Neural progenitor cell (in vitro differentiated cells): ENCODE results near the gene AFF3. TPM values are rescaled to one million over a fixed set of nuclear protein-coding genes. Genes with fewer than 3 reads are reported as not detected.
"Not testable (repeated sequence)": the region's sequence is repeated elsewhere in the genome, so short reads cannot be mapped to it uniquely, and the experiment has no call there.

Source experiments
- DNase-seq: peaks from one replicate; pipeline ENCODE4 v3.0.0-alpha.2; 2016; ENCODE audit warnings: low spot score
- H2AFZ ChIP-seq: fragments of 200-600 bp; sonication (generic); replicated peaks from 2 replicates; pipeline ENCODE4 v1.6.1; 2016; ENCODE audit warnings: antibody characterized with exemption
- H3F3A ChIP-seq: fragments of 200-600 bp; sonication (generic); 2 replicates; pipeline ENCODE4 v1.6.1; 2016; ENCODE audit warnings: antibody characterized with exemption, low read depth
- H3K27ac ChIP-seq: fragments of 200-600 bp; sonication (generic); 2 replicates; pipeline ENCODE4 v1.5.1; 2016; ENCODE audit warnings: mild to moderate bottlenecking
- H3K27me3 ChIP-seq: fragments of 200-600 bp; sonication (generic); 2 replicates; pipeline ENCODE4 v1.6.1; 2016; ENCODE audit warnings: mild to moderate bottlenecking, moderate library complexity
- H3K36me3 ChIP-seq: fragments of 200-600 bp; sonication (generic); 2 replicates; pipeline ENCODE4 v1.5.1; 2016
- H3K4me1 ChIP-seq: fragments of 200-600 bp; sonication (generic); 2 replicates; pipeline ENCODE4 v1.6.1; 2016; ENCODE audit warnings: mixed run types
- H3K4me2 ChIP-seq: fragments of 200-600 bp; sonication (generic); 2 replicates; pipeline ENCODE4 v1.6.1; 2016
- H3K4me3 ChIP-seq: fragments of 200-600 bp; sonication (generic); 2 replicates; pipeline ENCODE4 v1.5.1; 2016
- H3K79me2 ChIP-seq: fragments of 200-600 bp; sonication (generic); 2 replicates; pipeline ENCODE4 v1.6.1; 2016; ENCODE audit warnings: low read depth
- H3K9ac ChIP-seq: fragments of 200-600 bp; sonication (generic); 2 replicates; pipeline ENCODE4 v1.6.1; 2016
- H3K9me3 ChIP-seq: fragments of 200-600 bp; sonication (generic); 2 replicates; pipeline ENCODE4 v1.5.1; 2016; ENCODE audit warnings: low read depth
- H4K20me1 ChIP-seq: fragments of 200-600 bp; sonication (generic); 2 replicates; pipeline ENCODE4 v1.6.1; 2016; ENCODE audit warnings: low read depth
- H3K27ac Mint-ChIP-seq: 3 replicates; pipeline ENCODE4 v1.8.0; 2021; ENCODE audit warnings: mixed read lengths
- H3K27me3 Mint-ChIP-seq: 2 replicates; pipeline ENCODE4 v1.8.0; 2022; ENCODE audit warnings: low read depth, mild to moderate bottlenecking, inconsistent platforms, moderate library complexity, mixed read lengths; ENCODE audit not compliant: insufficient read depth
- H3K36me3 Mint-ChIP-seq: 3 replicates; pipeline ENCODE4 v1.8.0; 2021; ENCODE audit warnings: mixed read lengths
- H3K4me1 Mint-ChIP-seq: 3 replicates; pipeline ENCODE4 v1.8.0; 2021; ENCODE audit warnings: mixed read lengths
- H3K4me3 Mint-ChIP-seq: 3 replicates; pipeline ENCODE4 v1.8.0; 2021; ENCODE audit warnings: mild to moderate bottlenecking, moderate library complexity, mixed read lengths
- H3K9me3 Mint-ChIP-seq: 3 replicates; pipeline ENCODE4 v1.8.0; 2020; ENCODE audit warnings: mixed read lengths
- EZH2 ChIP-seq: fragments of 200-600 bp; sonication (generic); IDR thresholded peaks from 2 replicates; pipeline ENCODE4 v1.6.1; 2017; ENCODE audit warnings: antibody characterized with exemption, mild to moderate bottlenecking, moderate library complexity
- EZH2phosphoT487 ChIP-seq: fragments of 200-600 bp; sonication (generic); IDR thresholded peaks from 2 replicates; pipeline ENCODE4 v1.6.1; 2017; ENCODE audit warnings: antibody characterized with exemption
- total RNA-seq: library from RNA; depleted of rRNA; stranded (reverse); fragments of >200 nt; gene quantifications from 2 replicates; pipeline ENCODE4 v1.2.3, GENCODE V29; 2015; ENCODE audit warnings: low replicate concordance
- TF ChIP-seq, protein P1 (sequence below): fragments of 200-600 bp; sonication (generic); IDR thresholded peaks from 2 replicates; pipeline ENCODE4 v1.5.1; 2017; ENCODE audit warnings: antibody characterized with exemption, mild to moderate bottlenecking

The AFF3 gene
- total RNA-seq, 1 donor from 2014 or later, result 0.26 TPM

DNA sequence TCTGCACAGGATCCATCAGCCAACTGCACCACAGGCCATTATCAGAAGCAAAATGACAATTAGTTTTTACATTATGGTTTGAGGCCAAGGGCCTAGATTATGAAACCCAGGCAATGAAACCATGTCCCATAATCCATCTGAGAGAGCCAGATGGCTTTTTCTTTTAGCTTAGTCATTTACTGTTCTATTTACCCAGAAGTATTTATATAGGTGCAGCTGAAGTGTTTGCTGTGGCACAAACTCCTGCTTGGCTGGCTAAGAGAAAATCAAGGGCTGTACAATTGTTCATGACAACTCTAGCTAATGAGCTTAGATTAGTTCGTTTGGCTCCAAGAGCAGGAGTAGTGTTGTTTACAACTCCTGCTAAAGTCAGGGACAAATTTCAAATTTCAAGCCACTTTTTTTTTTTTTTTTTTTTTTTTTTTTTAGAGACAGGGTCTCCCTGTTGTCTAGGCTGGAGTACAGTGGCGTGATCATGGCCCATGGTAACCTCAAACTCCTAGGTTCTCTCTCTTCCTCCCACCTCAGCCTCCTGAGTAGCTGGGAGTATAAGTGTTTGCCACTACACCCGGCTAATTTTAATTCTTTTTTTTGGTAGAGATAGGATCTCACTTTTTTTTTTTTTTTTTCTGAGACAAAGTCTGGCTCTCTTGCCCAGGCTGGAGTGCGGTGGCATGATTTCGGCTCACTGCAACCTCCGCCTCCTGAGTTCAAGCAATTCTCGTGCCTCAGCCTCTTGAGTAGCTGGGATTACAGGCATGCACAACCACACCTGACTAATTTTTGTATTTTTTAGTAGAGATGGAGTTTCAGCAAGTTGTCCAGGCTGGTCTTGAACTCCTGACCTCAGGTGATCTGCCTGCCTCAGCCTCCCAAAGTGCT, 634.2 kb downstream of the AFF3 start:
- no peaks in the 10 kb centered on the region for H4K20me1 ChIP-seq
- TF ChIP-seq EZH2, result no peak
- no peak for TF ChIP-seq EZH2phosphoT487
- TF ChIP-seq, protein P1, sequence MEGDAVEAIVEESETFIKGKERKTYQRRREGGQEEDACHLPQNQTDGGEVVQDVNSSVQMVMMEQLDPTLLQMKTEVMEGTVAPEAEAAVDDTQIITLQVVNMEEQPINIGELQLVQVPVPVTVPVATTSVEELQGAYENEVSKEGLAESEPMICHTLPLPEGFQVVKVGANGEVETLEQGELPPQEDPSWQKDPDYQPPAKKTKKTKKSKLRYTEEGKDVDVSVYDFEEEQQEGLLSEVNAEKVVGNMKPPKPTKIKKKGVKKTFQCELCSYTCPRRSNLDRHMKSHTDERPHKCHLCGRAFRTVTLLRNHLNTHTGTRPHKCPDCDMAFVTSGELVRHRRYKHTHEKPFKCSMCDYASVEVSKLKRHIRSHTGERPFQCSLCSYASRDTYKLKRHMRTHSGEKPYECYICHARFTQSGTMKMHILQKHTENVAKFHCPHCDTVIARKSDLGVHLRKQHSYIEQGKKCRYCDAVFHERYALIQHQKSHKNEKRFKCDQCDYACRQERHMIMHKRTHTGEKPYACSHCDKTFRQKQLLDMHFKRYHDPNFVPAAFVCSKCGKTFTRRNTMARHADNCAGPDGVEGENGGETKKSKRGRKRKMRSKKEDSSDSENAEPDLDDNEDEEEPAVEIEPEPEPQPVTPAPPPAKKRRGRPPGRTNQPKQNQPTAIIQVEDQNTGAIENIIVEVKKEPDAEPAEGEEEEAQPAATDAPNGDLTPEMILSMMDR, result no peak

DNA sequence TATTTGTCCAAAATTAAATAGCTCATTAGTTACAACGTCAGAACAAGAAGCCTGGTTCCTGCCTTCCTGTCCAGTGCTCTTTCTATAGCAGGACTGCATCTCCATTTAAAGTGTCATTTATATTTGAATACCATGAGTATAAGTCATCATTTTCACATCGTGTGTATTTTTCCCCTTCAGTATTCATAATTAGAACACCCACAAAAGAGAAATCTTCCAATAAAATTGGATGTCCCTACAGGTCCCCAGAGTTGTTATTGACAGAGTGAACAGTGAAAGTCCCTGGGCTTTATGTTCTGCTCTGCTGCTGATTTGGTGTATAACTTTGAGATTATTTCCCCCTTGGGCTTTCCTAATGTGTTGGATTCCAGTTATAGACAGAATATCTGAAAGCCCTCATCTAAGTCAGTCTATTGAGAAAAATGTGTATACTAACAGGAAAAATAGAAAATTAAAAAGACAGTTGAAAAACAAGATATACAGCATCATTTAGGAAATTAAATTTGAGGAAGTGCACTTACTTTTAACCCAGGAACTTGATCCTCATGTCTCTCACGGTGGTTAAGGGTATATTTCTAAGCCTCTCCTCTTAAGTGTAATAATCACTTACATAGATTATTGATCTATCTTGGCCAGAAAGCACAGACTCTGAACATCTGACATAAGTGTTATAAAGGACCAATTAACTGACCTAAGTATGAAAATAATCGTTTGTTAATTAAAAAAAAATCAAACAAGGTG, 637.4 kb downstream of the AFF3 start:
- H3K4me1 ChIP-seq, result no peaks in the 10 kb centered on the region
- H3K79me2 ChIP-seq, result no peaks in the 10 kb centered on the region
- no peaks in the 10 kb centered on the region for H3K36me3 ChIP-seq
- no peaks in the 10 kb centered on the region for H4K20me1 ChIP-seq
- H3K4me1 Mint-ChIP-seq, result no peaks in the 10 kb centered on the region
- no peak overlapping the region for H3K9ac ChIP-seq
- no peak overlapping the region for H3K4me3 Mint-ChIP-seq
- H2AFZ ChIP-seq, result no peak overlapping the region
- TF ChIP-seq EZH2phosphoT487 (no peak), EZH2 (no peak)
- TF ChIP-seq, protein P1, result no peak
- H3K9me3 Mint-ChIP-seq, result no peaks in the 10 kb centered on the region
- H3K4me3 ChIP-seq, result no peak overlapping the region
- no peak for DNase-seq
- H3K27ac Mint-ChIP-seq, result no peak overlapping the region
- no peaks in the 10 kb centered on the region for H3K9me3 ChIP-seq
- no peaks in the 10 kb centered on the region for H3F3A ChIP-seq
- no peaks in the 10 kb centered on the region for H3K27me3 Mint-ChIP-seq
- H3K27me3 ChIP-seq, result no peaks in the 10 kb centered on the region
- H3K27ac ChIP-seq, result no peak overlapping the region
- no peak overlapping the region for H3K4me2 ChIP-seq
- H3K36me3 Mint-ChIP-seq, result no peaks in the 10 kb centered on the region

More for the DNA sequence above, 634.2 kb downstream of the AFF3 start:
- Histone ChIP-seq H3F3A (no peaks in the 10 kb centered on the region), H3K4me1 (no peaks in the 10 kb centered on the region), H2AFZ (no peak overlapping the region), H3K4me3 (no peak overlapping the region), H3K79me2 (no peaks in the 10 kb centered on the region), H3K36me3 (no peaks in the 10 kb centered on the region), H3K27me3 (peaks cover under 1% of the 10 kb centered on the region), H3K27ac (no peak overlapping the region), H3K9me3 (no peaks in the 10 kb centered on the region), H3K4me2 (no peak overlapping the region), H3K9ac (no peak overlapping the region)
- Mint-ChIP-seq H3K27ac (no peak overlapping the region), H3K4me1 (no peaks in the 10 kb centered on the region), H3K27me3 (peaks cover 3% of the 10 kb centered on the region), H3K36me3 (no peaks in the 10 kb centered on the region), H3K9me3 (no peaks in the 10 kb centered on the region), H3K4me3 (no peak overlapping the region)
- DNase-seq, result no peak

DNA sequence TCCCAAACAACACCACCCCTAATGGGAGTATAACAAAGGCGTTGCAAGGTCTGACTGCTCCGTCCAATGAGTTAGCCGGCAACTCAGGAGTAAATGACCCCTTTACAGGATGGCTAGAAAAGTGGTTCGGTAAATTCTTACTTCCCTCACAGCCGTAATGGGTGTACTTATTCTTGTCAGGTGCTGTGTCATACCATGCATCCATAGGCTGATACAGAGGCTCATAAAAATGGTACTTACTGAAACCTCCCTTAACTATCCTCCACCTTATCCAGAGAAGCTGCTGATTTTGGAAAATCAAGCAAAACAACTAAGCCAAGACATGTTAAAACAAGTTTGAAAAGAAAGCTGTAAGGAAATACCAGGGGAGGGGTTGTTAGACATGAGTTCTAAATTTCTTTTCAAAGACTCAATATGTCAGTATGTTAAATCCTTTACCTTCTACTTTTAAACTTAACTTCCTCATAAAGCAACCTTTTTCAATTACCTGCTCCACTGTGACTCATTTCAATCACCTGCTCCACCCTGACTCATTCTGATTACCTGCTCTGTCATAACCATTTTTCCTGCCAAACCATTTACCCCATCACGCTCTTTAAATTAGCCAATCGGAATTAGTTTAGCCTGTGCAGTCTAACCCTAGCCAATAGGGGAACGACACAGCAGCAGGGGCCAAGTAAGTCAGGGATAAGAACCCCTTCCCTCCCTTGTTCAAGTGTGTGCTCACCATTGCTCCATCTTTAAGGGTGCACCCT, 638.6 kb downstream of the AFF3 start:
- not testable (repeated sequence) for H3K27ac ChIP-seq, H3K36me3 ChIP-seq, H3K4me1 ChIP-seq, H3K27ac Mint-ChIP-seq, H4K20me1 ChIP-seq, H2AFZ ChIP-seq, H3K9me3 Mint-ChIP-seq, H3K27me3 Mint-ChIP-seq, H3K4me3 Mint-ChIP-seq, H3K4me2 ChIP-seq, H3F3A ChIP-seq, H3K9me3 ChIP-seq, H3K4me3 ChIP-seq, DNase-seq, H3K36me3 Mint-ChIP-seq, H3K79me2 ChIP-seq, H3K4me1 Mint-ChIP-seq, H3K9ac ChIP-seq, H3K27me3 ChIP-seq
